ENCODE measurements around the gene SLC22A9.
"Not testable (repeated sequence)": the region's sequence is repeated elsewhere in the genome, so short reads cannot be mapped to it uniquely, and the experiment has no call there.

The SLC22A9 gene

GRCh38 chr11:63369165-63369970, at the start of gene SLC22A9:
TSS of gene SLC22A9 (plus strand) at chr11:63369785. CDS start at chr11:63370057, 272 bp downstream.
- no peak within 1 kb of the TSS for H3K4me3 ChIP-seq (ENCODE audit: low read depth, low read length)
- no peak for TF ChIP-seq CTCF (IDR thresholded peaks at IDR 0.05; ENCODE audit: borderline replicate concordance, insufficient read depth, low read depth, low read length)

DNA sequence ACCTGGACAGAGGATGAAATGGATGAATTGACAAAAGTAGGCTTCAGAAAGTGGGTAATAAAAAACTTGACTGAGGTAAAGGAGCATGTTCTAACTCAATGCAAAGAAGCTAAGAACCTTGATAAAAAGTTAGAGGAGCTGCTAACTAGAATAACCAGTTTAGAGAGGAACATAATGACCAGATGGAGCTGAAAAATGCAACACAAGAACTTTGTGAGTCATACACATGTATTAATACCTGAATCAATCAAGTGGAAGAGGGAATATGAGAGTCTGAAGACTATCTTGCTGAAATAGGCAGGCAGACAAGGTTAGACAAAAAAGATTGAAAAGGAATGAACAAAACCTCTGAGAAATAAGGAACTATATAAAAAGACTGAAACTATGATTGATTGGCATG, 47.9 kb upstream of the SLC22A9 start:
- H3K4me3 ChIP-seq (ENCODE audit: low read depth, low read length), result no peak overlapping the region
- TF ChIP-seq CTCF (IDR thresholded peaks at IDR 0.05; ENCODE audit: borderline replicate concordance, insufficient read depth, low read depth, low read length), result no peak

GRCh38 chr11:63335089-63335488, 34.5 kb upstream of the SLC22A9 start:
- not testable (repeated sequence) for H3K4me3 ChIP-seq (ENCODE audit: low read depth, low read length)

- H3K4me3 ChIP-seq (ENCODE audit: low read depth, low read length), result no peak overlapping the region
- no peak for TF ChIP-seq CTCF (IDR thresholded peaks at IDR 0.05; ENCODE audit: borderline replicate concordance, insufficient read depth, low read depth, low read length)
Observed at GRCh38 chr11:63337070-63337469, 32.5 kb upstream of the SLC22A9 start.

- TF ChIP-seq CTCF (IDR thresholded peaks at IDR 0.05; ENCODE audit: borderline replicate concordance, insufficient read depth, low read depth, low read length), result no peak
- H3K4me3 ChIP-seq (ENCODE audit: low read depth, low read length), result no peak overlapping the region
Observed at GRCh38 chr11:63343130-63343529, 26.5 kb upstream of the SLC22A9 start.

DNA sequence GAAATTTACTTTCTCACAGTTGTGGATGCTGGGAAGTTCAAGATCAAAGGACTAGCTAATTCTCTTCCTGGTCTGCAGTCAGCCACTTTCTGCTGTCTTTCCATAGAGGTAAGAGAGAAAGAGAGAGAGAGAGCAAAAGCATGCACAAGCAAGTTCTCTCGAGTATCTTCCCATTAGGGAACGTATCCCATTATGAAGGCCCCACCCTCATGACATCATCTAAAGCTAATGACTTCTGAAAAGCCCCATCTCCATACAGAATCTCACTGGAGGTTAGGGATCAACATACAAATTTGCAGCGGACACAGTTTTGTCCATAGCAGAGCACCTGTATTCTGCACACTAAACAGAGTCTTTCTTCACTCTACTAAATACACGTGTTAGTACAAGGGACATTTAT, 17.4 kb upstream of the SLC22A9 start:
- no peak overlapping the region for H3K4me3 ChIP-seq (ENCODE audit: low read depth, low read length)
- no peak for TF ChIP-seq CTCF (IDR thresholded peaks at IDR 0.05; ENCODE audit: borderline replicate concordance, insufficient read depth, low read depth, low read length)

DNA sequence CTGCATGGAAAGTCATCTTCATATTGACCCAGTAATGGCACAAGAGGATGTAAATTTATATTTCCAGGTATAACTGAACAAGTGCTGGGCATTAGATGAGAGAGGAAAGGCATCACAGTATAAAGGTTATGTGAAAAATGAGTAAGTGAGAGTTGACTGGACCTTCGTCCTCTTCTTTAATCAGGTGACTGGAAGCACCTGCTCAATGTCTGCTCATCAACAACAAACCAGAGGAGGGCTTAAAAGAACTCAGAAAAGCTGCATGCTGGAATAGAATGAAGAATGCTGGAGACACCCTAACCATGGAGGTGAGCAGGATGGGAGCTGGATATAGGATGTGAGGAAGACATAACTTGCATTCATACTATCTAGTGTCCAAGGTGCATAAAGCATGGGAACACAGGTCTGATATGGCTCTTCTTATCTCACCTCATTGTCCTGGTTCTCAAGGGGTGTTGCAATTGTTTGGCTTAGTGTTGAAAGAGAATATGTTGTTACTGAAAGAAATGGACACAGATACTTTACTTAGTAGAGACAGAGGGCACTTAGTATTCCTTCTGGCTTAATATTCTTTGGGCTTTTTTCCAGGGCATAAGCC, 7.3 kb upstream of the SLC22A9 start:
- TF ChIP-seq CTCF (IDR thresholded peaks at IDR 0.05; ENCODE audit: borderline replicate concordance, insufficient read depth, low read depth, low read length), result no peak
- no peak overlapping the region for H3K4me3 ChIP-seq (ENCODE audit: low read depth, low read length)
